Mucosa of stomach (tissue), 1 donor: Measurements from ENCODE around the gene VARS2.
"Not testable (repeated sequence)": the region's sequence is repeated elsewhere in the genome, so short reads cannot be mapped to it uniquely, and the experiment has no call there.

ENCODE experiments used
- H3K27me3 ChIP-seq: one replicate; pipeline ENCODE4 v1.7.0; 2013; ENCODE audit warnings: mild to moderate bottlenecking, low read length; ENCODE audit not compliant: control insufficient read depth, insufficient read depth
- H3K36me3 ChIP-seq: one replicate; pipeline ENCODE4 v1.7.0; 2013; ENCODE audit warnings: low read length; ENCODE audit not compliant: control insufficient read depth, insufficient read depth
- H3K4me1 ChIP-seq: one replicate; pipeline ENCODE4 v1.7.0; 2013; ENCODE audit warnings: mild to moderate bottlenecking, low read length; ENCODE audit not compliant: control insufficient read depth, insufficient read depth
- H3K4me3 ChIP-seq: one replicate; pipeline ENCODE4 v1.7.0; 2013; ENCODE audit warnings: low read length
- H3K9ac ChIP-seq: one replicate; pipeline ENCODE4 v1.7.0; 2013; ENCODE audit warnings: mild to moderate bottlenecking, low read length, moderate library complexity
- H3K9me3 ChIP-seq: one replicate; pipeline ENCODE4 v1.7.0; 2013; ENCODE audit warnings: mild to moderate bottlenecking, low read length, moderate library complexity; ENCODE audit not compliant: control insufficient read depth
- donor health status: Pancreatic carcinoma.

VARS2 gene

DNA sequence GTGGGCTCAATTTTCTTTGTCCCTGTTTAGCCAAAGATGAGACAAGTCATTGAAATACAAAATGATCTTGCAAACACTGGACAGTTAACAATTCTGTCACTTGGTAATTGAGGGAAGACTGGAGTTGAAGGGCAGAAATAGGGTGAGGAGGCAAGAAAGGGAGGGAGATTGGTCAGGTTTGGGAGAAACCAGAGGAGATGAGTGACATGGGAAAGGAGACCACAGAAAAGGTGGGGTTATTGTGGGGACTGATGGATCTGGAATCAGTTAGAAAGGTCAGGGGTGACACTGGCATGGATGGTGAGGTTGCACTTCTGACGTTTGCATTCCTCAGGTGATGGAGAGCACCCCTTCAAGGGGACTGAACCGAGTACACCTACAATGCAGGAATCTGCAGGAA is 5.3 kb upstream of the VARS2 start:
- Histone ChIP-seq H3K9ac (peak overlapping the region; percentile 82), H3K4me3 (peak overlapping the region; percentile 95), H3K4me1 (peaks cover 16% of the 10 kb centered on the region)

DNA sequence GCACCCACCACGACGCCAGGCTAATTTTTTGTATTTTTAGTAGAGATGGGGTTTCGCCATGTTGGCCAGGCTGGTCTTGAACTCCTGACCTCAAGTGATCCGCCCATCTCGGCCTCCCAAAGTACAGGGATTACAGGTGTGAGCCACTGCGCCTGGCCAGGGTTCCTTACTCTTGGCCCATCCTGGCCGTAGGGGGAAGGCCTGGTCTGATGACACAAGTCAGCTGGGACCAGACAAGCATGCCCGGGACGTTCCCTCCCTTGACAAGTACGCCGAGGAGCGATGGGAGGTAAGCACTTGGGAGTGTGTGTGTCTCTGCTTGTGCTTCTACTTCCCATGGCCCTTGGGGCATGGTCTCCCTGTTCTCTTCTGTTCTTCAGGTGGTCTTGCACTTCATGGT is 3.6 kb upstream of the VARS2 start:
- not testable (repeated sequence) for H3K9me3 ChIP-seq, H3K4me3 ChIP-seq, H3K27me3 ChIP-seq, H3K9ac ChIP-seq, H3K36me3 ChIP-seq
- peaks cover 29% of the 10 kb centered on the region for H3K4me1 ChIP-seq

More for the DNA sequence above, 5.3 kb upstream of the VARS2 start:
- H3K27me3 ChIP-seq = no peaks in the 10 kb centered on the region
- peaks cover 7% of the 10 kb centered on the region for H3K36me3 ChIP-seq
- no peaks in the 10 kb centered on the region for H3K9me3 ChIP-seq

DNA sequence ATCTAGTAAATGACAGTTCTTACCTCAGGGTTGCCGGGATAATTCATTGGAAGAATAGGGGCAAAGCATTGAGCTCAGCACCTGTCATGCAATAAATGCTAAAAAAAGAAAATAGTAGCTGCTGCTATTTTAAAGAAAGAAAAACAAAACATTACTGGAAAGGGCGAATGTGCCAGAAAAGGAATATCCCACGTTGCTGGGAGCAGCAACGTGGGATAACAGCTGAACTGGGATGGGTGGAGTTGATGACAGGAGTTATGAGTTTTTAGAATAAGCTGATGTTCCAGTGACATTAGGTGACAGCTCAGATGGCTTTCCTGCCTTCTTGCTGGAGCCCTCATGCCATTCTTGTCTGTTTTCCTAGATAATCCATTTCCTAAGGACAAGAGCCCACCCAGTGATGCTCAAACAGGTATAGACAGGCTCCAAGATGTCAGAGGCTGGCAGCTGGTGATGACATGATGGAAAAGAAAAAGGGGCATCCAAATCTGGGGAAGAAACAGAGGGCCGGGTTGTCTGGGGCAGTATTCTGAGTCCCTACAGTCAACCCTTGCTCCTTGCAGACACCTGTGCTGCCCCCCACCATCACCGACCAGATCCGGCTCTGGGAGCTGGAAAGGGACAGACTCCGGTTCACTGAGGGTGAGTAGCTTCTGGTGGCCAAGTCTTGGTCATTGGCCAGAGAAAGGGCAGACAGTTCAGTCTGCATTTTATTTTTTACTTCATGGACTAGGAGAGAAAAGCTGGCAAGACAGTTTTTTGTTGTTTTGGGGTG is 1.1 kb upstream of the VARS2 start:
- peak overlapping the region; percentile 84 for H3K9ac ChIP-seq
- H3K36me3 ChIP-seq = peaks cover 15% of the 10 kb centered on the region
- no peaks in the 10 kb centered on the region for H3K27me3 ChIP-seq
- no peaks in the 10 kb centered on the region for H3K9me3 ChIP-seq
- H3K4me1 ChIP-seq = peaks cover 35% of the 10 kb centered on the region
- H3K4me3 ChIP-seq = no peak overlapping the region

DNA sequence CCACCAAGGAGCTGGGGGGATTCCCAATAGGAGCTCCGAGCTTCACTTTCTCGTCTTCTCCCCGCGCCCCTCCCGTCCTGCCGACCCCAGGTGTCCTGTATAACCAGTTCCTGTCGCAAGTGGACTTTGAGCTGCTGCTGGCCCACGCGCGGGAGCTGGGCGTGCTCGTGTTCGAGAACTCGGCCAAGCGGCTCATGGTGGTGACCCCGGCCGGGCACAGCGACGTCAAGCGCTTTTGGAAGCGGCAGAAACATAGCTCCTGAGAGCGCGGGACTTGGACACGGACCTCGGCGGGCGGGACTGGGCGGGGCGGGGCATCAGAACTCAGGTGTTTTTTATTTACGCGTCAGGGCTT is 340 bp upstream of the VARS2 start:
- Histone ChIP-seq H3K27me3 (no peaks in the 10 kb centered on the region), H3K9me3 (no peaks in the 10 kb centered on the region), H3K4me3 (peak overlapping the region; percentile 28), H3K9ac (peak overlapping the region; percentile 84), H3K4me1 (peaks cover 32% of the 10 kb centered on the region), H3K36me3 (peaks cover 18% of the 10 kb centered on the region)

DNA sequence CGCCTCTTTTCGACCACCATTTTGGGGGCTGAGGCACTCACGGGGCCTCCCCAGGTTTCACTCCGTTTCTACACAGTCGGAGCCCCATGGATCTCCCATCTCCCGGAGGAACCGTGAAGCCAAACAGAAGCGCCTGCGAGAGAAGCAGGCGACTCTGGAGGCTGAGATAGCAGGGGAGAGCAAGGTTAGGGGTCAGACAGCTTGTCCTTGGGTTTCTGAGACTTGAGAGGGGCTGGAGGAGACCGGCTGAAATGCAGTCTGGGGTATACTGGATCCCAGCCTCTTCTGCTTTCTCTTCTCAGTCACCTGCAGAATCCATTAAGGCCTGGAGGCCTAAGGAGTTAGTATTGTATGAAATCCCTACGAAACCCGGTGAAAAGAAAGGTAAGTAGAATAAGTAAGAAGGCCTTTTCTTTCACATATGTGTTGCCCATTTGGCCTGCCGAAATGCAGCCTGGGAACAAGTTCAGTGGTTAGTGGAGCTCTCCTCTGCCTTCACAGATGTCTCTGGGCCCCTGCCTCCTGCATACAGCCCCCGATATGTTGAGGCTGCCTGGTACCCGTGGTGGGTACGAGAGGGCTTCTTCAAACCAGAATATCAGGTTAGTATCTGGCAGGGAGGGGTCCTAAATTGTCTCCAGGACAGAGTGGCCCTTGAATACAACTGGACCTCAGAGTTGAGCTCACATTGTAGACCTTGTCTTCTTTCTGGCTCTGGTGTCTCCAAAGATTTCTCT is 984 bp downstream of the VARS2 start:
- Histone ChIP-seq H3K9ac (peak overlapping the region; percentile 84), H3K9me3 (no peaks in the 10 kb centered on the region), H3K36me3 (peaks cover 24% of the 10 kb centered on the region), H3K4me1 (peaks cover 29% of the 10 kb centered on the region), H3K4me3 (peak overlapping the region; percentile 65), H3K27me3 (no peaks in the 10 kb centered on the region)

DNA sequence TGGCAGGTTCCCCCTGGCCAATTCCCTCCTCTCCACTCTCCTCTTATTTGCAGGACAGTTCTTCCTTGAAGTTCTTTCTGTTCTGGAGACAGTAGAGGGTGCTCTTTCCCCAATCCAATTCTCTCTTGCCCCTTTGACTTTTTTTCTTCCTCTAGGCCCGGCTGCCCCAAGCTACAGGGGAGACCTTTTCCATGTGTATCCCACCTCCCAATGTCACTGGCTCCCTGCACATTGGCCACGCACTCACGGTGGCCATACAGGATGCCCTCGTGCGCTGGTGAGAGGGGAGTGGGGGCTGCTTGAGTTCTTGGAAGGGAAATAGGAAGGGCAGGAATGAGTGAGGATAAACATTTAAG is 1.5 kb downstream of the VARS2 start:
- no peaks in the 10 kb centered on the region for H3K9me3 ChIP-seq
- peak overlapping the region; percentile 84 for H3K9ac ChIP-seq
- H3K27me3 ChIP-seq = no peaks in the 10 kb centered on the region
- peaks cover 30% of the 10 kb centered on the region for H3K36me3 ChIP-seq
- H3K4me1 ChIP-seq = peaks cover 29% of the 10 kb centered on the region
- no peak overlapping the region for H3K4me3 ChIP-seq

DNA sequence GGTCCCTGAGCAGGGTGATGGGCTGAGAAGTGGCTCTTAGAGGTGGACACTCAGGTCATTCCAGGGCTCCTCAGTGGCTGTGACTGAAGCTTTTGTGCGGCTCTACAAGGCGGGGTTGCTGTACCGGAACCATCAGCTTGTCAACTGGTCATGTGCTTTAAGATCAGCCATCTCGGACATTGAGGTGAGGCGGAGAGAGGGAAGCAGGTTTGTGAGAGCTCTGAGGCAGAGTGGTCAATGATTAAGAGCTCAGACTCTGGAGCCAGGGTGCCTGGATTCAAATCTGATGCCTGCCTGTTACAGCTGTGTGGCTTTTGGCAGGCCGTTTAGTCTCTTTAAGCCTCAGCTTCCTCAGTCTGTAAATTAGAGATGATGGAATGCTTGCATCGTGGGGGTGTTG is 3.0 kb downstream of the VARS2 start:
- Histone ChIP-seq H3K27me3 (no peaks in the 10 kb centered on the region), H3K36me3 (peaks cover 31% of the 10 kb centered on the region), H3K4me3 (no peak overlapping the region), H3K9me3 (no peaks in the 10 kb centered on the region), H3K4me1 (peaks cover 29% of the 10 kb centered on the region), H3K9ac (peak overlapping the region; percentile 26)

DNA sequence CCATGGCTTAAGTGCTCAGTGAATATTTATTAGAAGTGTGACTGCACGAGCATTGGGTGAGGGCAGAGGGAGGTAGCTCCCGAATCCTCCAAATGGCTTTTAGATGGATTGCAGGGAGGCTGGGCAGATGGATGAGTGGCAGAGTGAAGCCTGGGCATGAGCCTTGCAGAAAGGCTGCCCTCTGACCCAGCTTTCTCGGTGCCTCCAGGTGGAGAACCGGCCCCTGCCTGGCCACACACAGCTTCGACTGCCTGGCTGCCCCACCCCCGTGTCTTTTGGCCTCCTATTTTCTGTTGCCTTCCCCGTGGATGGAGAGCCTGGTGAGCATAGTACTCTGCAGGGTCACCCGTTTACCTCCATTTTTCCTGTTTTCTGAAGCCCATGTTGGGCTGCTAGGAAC is 3.4 kb downstream of the VARS2 start:
- Histone ChIP-seq H3K36me3 (peaks cover 31% of the 10 kb centered on the region), H3K4me1 (peaks cover 29% of the 10 kb centered on the region), H3K9ac (no peak overlapping the region)

DNA sequence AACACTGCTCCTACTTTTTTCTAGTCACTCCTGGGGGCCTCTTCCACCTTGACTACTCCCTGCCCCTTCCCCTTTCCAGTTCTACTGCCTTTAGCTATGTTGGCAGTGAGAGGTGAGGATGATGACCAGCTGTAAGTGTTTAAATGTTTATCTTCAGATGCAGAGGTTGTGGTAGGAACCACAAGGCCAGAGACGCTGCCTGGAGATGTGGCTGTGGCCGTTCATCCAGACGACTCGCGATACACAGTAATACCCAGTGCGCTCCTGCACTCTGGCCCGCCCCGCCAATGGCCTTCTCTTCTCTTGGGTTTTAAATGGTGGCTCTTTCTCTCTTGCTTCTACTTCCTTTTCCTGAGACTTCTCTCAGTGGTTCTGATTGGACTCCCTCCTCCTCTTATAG is 4.6 kb downstream of the VARS2 start:
- peaks cover 25% of the 10 kb centered on the region for H3K4me1 ChIP-seq
- no peak overlapping the region for H3K4me3 ChIP-seq
- H3K36me3 ChIP-seq = peaks cover 31% of the 10 kb centered on the region
- no peak overlapping the region for H3K9ac ChIP-seq
- H3K27me3 ChIP-seq = no peaks in the 10 kb centered on the region
- H3K9me3 ChIP-seq = no peaks in the 10 kb centered on the region

More for the DNA sequence above, 3.4 kb downstream of the VARS2 start:
- Histone ChIP-seq H3K9me3 (no peaks in the 10 kb centered on the region), H3K4me3 (no peak overlapping the region), H3K27me3 (no peaks in the 10 kb centered on the region)

DNA sequence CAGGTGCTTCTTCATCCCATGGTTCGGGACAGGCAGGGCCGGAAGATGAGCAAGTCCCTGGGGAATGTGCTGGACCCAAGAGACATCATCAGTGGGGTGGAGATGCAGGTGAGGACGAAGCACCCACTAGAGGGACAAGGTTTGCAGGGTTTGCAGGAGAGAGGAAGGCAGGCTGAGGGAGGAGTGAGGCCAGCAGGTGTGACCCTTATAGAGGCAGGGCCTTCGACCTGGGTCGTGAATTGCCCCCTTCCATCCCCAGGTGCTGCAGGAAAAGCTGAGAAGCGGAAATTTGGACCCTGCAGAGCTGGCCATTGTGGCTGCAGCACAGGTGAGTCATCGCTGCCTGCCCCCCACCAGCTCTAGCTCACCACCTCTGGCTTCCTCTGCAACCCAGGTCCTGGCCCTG is 8.4 kb downstream of the VARS2 start:
- Histone ChIP-seq H3K9ac (no peak overlapping the region), H3K27me3 (no peaks in the 10 kb centered on the region)

DNA sequence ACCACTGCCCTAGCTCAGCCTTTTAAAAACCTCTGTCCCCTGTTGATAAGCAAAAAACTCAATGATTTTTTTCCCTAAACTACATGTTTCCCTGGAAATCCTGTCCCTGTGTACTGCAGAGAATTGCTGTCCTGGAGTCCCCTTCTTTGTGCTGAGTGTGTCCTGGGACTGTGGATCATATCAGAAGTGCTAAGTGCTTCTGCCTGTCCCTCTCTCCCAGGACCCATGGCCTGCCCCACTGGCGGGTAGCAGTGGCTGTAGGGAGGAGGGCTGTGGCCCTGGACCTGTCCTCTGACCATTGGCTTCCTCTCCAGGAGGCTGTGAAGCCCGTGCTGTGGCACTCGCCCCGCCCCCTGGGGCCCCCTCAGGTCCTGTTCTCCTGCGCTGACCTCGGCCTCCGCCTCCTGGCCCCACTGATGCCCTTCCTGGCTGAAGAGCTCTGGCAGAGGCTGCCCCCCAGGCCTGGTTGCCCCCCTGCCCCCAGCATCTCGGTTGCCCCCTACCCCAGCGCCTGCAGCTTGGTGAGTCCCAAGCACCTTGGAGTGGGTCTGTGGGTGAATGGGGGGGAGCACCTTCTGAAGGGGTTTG is 10.1 kb downstream of the VARS2 start:
- not testable (repeated sequence) for H3K4me3 ChIP-seq, H3K27me3 ChIP-seq, H3K9ac ChIP-seq, H3K9me3 ChIP-seq
- Histone ChIP-seq H3K36me3 (peaks cover 20% of the 10 kb centered on the region), H3K4me1 (peaks cover 22% of the 10 kb centered on the region)

More for the DNA sequence above, 8.4 kb downstream of the VARS2 start:
- Histone ChIP-seq H3K4me1 (peaks cover 19% of the 10 kb centered on the region), H3K36me3 (peaks cover 23% of the 10 kb centered on the region), H3K4me3 (no peak overlapping the region), H3K9me3 (no peaks in the 10 kb centered on the region)

DNA sequence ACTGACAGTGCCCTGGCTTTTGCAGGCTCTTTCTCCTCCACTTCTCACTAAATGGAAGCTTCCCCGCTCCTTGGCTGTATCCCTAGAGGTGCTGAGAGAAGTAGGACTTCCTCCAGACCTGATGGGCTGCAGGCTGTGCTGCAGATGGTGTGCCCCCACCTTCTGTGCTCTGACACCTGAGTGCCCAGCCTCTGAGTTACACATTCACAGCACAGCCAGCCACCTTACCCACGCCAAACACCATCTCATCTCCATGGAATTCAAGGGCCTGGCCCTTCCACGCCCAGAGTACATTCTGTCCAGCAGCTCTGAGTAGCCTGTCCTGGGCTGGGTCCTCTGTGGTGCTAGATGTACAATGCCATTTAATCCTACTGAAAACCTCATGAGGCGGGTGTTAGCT is 12.6 kb downstream of the VARS2 start:
- Histone ChIP-seq H3K36me3 (no peaks in the 10 kb centered on the region), H3K9ac (no peak overlapping the region), H3K9me3 (peaks cover 6% of the 10 kb centered on the region), H3K27me3 (no peaks in the 10 kb centered on the region), H3K4me1 (peaks cover 29% of the 10 kb centered on the region), H3K4me3 (no peak overlapping the region)
